ENCODE measurements around the gene H1-8.
"Not testable (repeated sequence)": the region's sequence is repeated elsewhere in the genome, so short reads cannot be mapped to it uniquely, and the experiment has no call there.

The H1-8 gene

GRCh38 chr3:129543156-129543790 is at the start of gene H1-8:
Gene H1-8 (plus strand): TSS chr3:129543175. CDS start chr3:129543219, 44 bp downstream.
- DNase-seq (ENCODE audit: low read depth), result no peak

- DNase-seq (ENCODE audit: low read depth), result no peak
These were observed 49.8 kb upstream of the H1-8 start for GRCh38 chr3:129493206-129493605.

GRCh38 chr3:129494499-129494898 is 48.5 kb upstream of the H1-8 start:
- DNase-seq (ENCODE audit: low read depth), result not testable (repeated sequence)

- DNase-seq (ENCODE audit: low read depth), result not testable (repeated sequence)
These were observed 47.9 kb upstream of the H1-8 start for GRCh38 chr3:129495006-129495639.

- not testable (repeated sequence) for DNase-seq (ENCODE audit: low read depth)
These were observed 45.1 kb upstream of the H1-8 start for GRCh38 chr3:129497876-129498275.

GRCh38 chr3:129498603-129499488 is 44.1 kb upstream of the H1-8 start:
- DNase-seq (ENCODE audit: low read depth), result not testable (repeated sequence)

- not testable (repeated sequence) for DNase-seq (ENCODE audit: low read depth)
These were observed 43.2 kb upstream of the H1-8 start for GRCh38 chr3:129499604-129500333.

- DNase-seq (ENCODE audit: low read depth), result no peak
These were observed 42.7 kb upstream of the H1-8 start for GRCh38 chr3:129500334-129500658.

- no peak for DNase-seq (ENCODE audit: low read depth)
These were observed 41.3 kb upstream of the H1-8 start for GRCh38 chr3:129501630-129502029.

- DNase-seq (ENCODE audit: low read depth), result no peak
These were observed 40.1 kb upstream of the H1-8 start for GRCh38 chr3:129502641-129503408.

- no peak for DNase-seq (ENCODE audit: low read depth)
These were observed 39.3 kb upstream of the H1-8 start for GRCh38 chr3:129503471-129504291.

GRCh38 chr3:129504471-129505100 is 38.4 kb upstream of the H1-8 start:
- DNase-seq (ENCODE audit: low read depth), result no peak

- DNase-seq (ENCODE audit: low read depth), result no peak
These were observed 37.6 kb upstream of the H1-8 start for GRCh38 chr3:129505341-129505740.

- no peak for DNase-seq (ENCODE audit: low read depth)
These were observed 36.7 kb upstream of the H1-8 start for GRCh38 chr3:129506231-129506742.

GRCh38 chr3:129507181-129507831 is 35.7 kb upstream of the H1-8 start:
- DNase-seq (ENCODE audit: low read depth), result no peak

- no peak for DNase-seq (ENCODE audit: low read depth)
These were observed 30.4 kb upstream of the H1-8 start for GRCh38 chr3:129512595-129512994.

- DNase-seq (ENCODE audit: low read depth), result no peak
These were observed 29.3 kb upstream of the H1-8 start for GRCh38 chr3:129513705-129514104.

GRCh38 chr3:129514110-129514509 is 28.9 kb upstream of the H1-8 start:
- DNase-seq (ENCODE audit: low read depth), result no peak

- DNase-seq (ENCODE audit: low read depth), result no peak
These were observed 28.4 kb upstream of the H1-8 start for GRCh38 chr3:129514563-129514962.

All from stimulated activated CD8-positive, alpha-beta memory T cell treated with anti-CD3 and anti-CD28 coated beads, Interleukin-15, amount 100 ng/mL, for 1 hour (primary cell).